Measurements from ENCODE around the gene CTSZ.
A peak's percentile ranks its signal among the peaks of the same experiment; 100 is the strongest.
"Not testable (repeated sequence)": the region's sequence is repeated elsewhere in the genome, so short reads cannot be mapped to it uniquely, and the experiment has no call there.

CTSZ gene

GRCh38 chr20:59013031-59013951, 6.2 kb upstream of the CTSZ start:
- no peak for DNase-seq (ENCODE audit: low spot score)

GRCh38 chr20:59011874-59012157, 4.8 kb upstream of the CTSZ start:
- not testable (repeated sequence) for DNase-seq (ENCODE audit: low spot score)

GRCh38 chr20:59010995-59011873, 4.2 kb upstream of the CTSZ start:
- DNase-seq (ENCODE audit: low spot score): peak; percentile 94

- no peak for DNase-seq (ENCODE audit: low spot score)
These were observed 3.4 kb upstream of the CTSZ start for GRCh38 chr20:59010321-59010994.

- DNase-seq (ENCODE audit: low spot score): no peak
These were observed 1.8 kb upstream of the CTSZ start for GRCh38 chr20:59008715-59009336.

- DNase-seq (ENCODE audit: low spot score): no peak
These were observed 834 bp upstream of the CTSZ start for GRCh38 chr20:59007665-59008511.

- peak; percentile 63 for DNase-seq (ENCODE audit: low spot score)
These were observed 739 bp downstream of the CTSZ start for GRCh38 chr20:59006167-59006863.

GRCh38 chr20:59005523-59006166, 1.4 kb downstream of the CTSZ start:
- no peak for DNase-seq (ENCODE audit: low spot score)

- DNase-seq (ENCODE audit: low spot score): no peak
These were observed 2.1 kb downstream of the CTSZ start for GRCh38 chr20:59004763-59005522.

- DNase-seq (ENCODE audit: low spot score): no peak
These were observed 2.6 kb downstream of the CTSZ start for GRCh38 chr20:59004493-59004762.

- no peak for DNase-seq (ENCODE audit: low spot score)
These were observed 3.1 kb downstream of the CTSZ start for GRCh38 chr20:59003836-59004492.

- no peak for DNase-seq (ENCODE audit: low spot score)
These were observed 4.1 kb downstream of the CTSZ start for GRCh38 chr20:59002874-59003399.

GRCh38 chr20:59002388-59002787, 4.7 kb downstream of the CTSZ start:
- no peak for DNase-seq (ENCODE audit: low spot score)

GRCh38 chr20:59001449-59002171, 5.4 kb downstream of the CTSZ start:
- DNase-seq (ENCODE audit: low spot score): no peak

- DNase-seq (ENCODE audit: low spot score): no peak
These were observed 6.0 kb downstream of the CTSZ start for GRCh38 chr20:59001068-59001448.

GRCh38 chr20:59000326-59000725, 6.7 kb downstream of the CTSZ start:
- DNase-seq (ENCODE audit: low spot score): no peak

- no peak for DNase-seq (ENCODE audit: low spot score)
These were observed 8.4 kb downstream of the CTSZ start for GRCh38 chr20:58998656-58999055.

GRCh38 chr20:58997141-58997770, 9.8 kb downstream of the CTSZ start:
- no peak for DNase-seq (ENCODE audit: low spot score)
